Measurements from ENCODE around the gene TEAD2.
A peak's percentile ranks its signal among the peaks of the same experiment; 100 is the strongest.

Gene TEAD2

GRCh38 chr19:49340069-49340864, 21.9 kb downstream of the TEAD2 start:
- no peak for TF ChIP-seq MAX (IDR thresholded peaks at IDR 0.05)
- no peak for TF ChIP-seq RAD21 (IDR thresholded peaks at IDR 0.05; ENCODE audit: low read depth)
- TF ChIP-seq TEAD4 (IDR thresholded peaks at IDR 0.05): no peak
- TF ChIP-seq USF1 (IDR thresholded peaks at IDR 0.05): no peak
- no peak for TF ChIP-seq FOXM1 (IDR thresholded peaks at IDR 0.05; ENCODE audit: borderline replicate concordance, low read depth)
- TF ChIP-seq TCF12 (IDR thresholded peaks at IDR 0.05; ENCODE audit: low read depth): no peak
- TF ChIP-seq CEBPB (IDR thresholded peaks at IDR 0.05): no peak
- no peak for TF ChIP-seq CREB1 (IDR thresholded peaks at IDR 0.05; ENCODE audit: low read depth)
- no peak for TF ChIP-seq EP300 (IDR thresholded peaks at IDR 0.05; ENCODE audit: borderline replicate concordance)
- no peak for TF ChIP-seq ZBTB7A (IDR thresholded peaks at IDR 0.05; ENCODE audit: low read depth)
- no peak for TF ChIP-seq EGR1 (IDR thresholded peaks at IDR 0.05)
- no peak for TF ChIP-seq TAF1 (IDR thresholded peaks at IDR 0.05; ENCODE audit: low read depth)
- no peak for TF ChIP-seq YY1 (IDR thresholded peaks at IDR 0.05; ENCODE audit: low read depth)
- no peak for TF ChIP-seq REST (IDR thresholded peaks at IDR 0.05; ENCODE audit: low read depth)
- no peak for TF ChIP-seq NFIC (IDR thresholded peaks at IDR 0.05)

GRCh38 chr19:49339301-49340068, 22.7 kb downstream of the TEAD2 start:
- TF ChIP-seq FOXM1 (IDR thresholded peaks at IDR 0.05; ENCODE audit: borderline replicate concordance, low read depth) (no peak), EGR1 (IDR thresholded peaks at IDR 0.05) (peak; percentile 37; the same call in 1 of the 2 replicates), NFIC (IDR thresholded peaks at IDR 0.05) (no peak), YY1 (IDR thresholded peaks at IDR 0.05; ENCODE audit: low read depth) (peak; percentile 84), RAD21 (IDR thresholded peaks at IDR 0.05; ENCODE audit: low read depth) (no peak), ZBTB7A (IDR thresholded peaks at IDR 0.05; ENCODE audit: low read depth) (peak; percentile 61; the same call in 1 of the 2 replicates), TCF12 (IDR thresholded peaks at IDR 0.05; ENCODE audit: low read depth) (peak; percentile 74), MAX (IDR thresholded peaks at IDR 0.05) (peak; percentile 100), CREB1 (IDR thresholded peaks at IDR 0.05; ENCODE audit: low read depth) (0 out of 2 replicates have a peak, but pooled peaks have one; percentile 33), EP300 (IDR thresholded peaks at IDR 0.05; ENCODE audit: borderline replicate concordance) (peak; percentile 44; the same call in 1 of the 2 replicates), USF1 (IDR thresholded peaks at IDR 0.05) (peak; percentile 80), TAF1 (IDR thresholded peaks at IDR 0.05; ENCODE audit: low read depth) (peak; percentile 34; the same call in 1 of the 2 replicates), REST (IDR thresholded peaks at IDR 0.05; ENCODE audit: low read depth) (no peak), TEAD4 (IDR thresholded peaks at IDR 0.05) (0 out of 2 replicates have a peak, but pooled peaks have one; percentile 35), CEBPB (IDR thresholded peaks at IDR 0.05) (no peak)

GRCh38 chr19:49338691-49339300, 23.4 kb downstream of the TEAD2 start:
- TF ChIP-seq ZBTB7A (IDR thresholded peaks at IDR 0.05; ENCODE audit: low read depth) (no peak), FOXM1 (IDR thresholded peaks at IDR 0.05; ENCODE audit: borderline replicate concordance, low read depth) (no peak), CEBPB (IDR thresholded peaks at IDR 0.05) (no peak), MAX (IDR thresholded peaks at IDR 0.05) (peak; percentile 52; the same call in 1 of the 2 replicates)

GRCh38 chr19:49338023-49338677, 24.1 kb downstream of the TEAD2 start:
- TF ChIP-seq NFIC (IDR thresholded peaks at IDR 0.05): no peak
- TF ChIP-seq USF1 (IDR thresholded peaks at IDR 0.05): no peak
- no peak for TF ChIP-seq MAX (IDR thresholded peaks at IDR 0.05)
- no peak for TF ChIP-seq TCF12 (IDR thresholded peaks at IDR 0.05; ENCODE audit: low read depth)
- no peak for TF ChIP-seq YY1 (IDR thresholded peaks at IDR 0.05; ENCODE audit: low read depth)
- TF ChIP-seq TAF1 (IDR thresholded peaks at IDR 0.05; ENCODE audit: low read depth): no peak
- no peak for TF ChIP-seq TEAD4 (IDR thresholded peaks at IDR 0.05)
- TF ChIP-seq REST (IDR thresholded peaks at IDR 0.05; ENCODE audit: low read depth): no peak
- no peak for TF ChIP-seq FOXM1 (IDR thresholded peaks at IDR 0.05; ENCODE audit: borderline replicate concordance, low read depth)
- TF ChIP-seq CREB1 (IDR thresholded peaks at IDR 0.05; ENCODE audit: low read depth): no peak
- TF ChIP-seq ZBTB7A (IDR thresholded peaks at IDR 0.05; ENCODE audit: low read depth): no peak
- TF ChIP-seq RAD21 (IDR thresholded peaks at IDR 0.05; ENCODE audit: low read depth): no peak
- TF ChIP-seq CEBPB (IDR thresholded peaks at IDR 0.05): no peak
- no peak for TF ChIP-seq EP300 (IDR thresholded peaks at IDR 0.05; ENCODE audit: borderline replicate concordance)
- no peak for TF ChIP-seq EGR1 (IDR thresholded peaks at IDR 0.05)
